NCI-H345 (cell line): ENCODE data around the gene RNF121.

Source experiments
- DNase-seq: peaks from one replicate; lab custom pipeline; 2025; lab: John Stamatoyannopoulos, UW

Gene RNF121

DNA sequence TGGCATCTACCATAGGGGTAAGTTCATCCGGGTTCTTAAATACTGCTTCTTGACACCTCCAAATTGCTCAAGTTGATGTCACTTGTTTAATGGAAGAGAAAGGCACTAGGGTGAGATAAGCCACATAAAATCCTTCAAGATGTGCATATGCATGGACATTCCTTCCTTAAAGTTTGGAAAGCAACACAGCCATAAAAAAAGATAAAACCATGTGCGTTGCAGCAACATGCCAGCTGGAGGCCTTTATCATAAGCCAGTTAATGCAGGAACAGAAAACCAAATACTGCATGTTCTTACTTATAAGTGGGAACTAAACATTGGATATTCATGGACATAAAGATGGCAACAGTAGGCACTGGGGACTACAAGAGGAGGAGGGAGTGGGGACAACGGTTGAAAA lies 61.9 kb downstream of the RNF121 start:
- DNase-seq = no peak

DNA sequence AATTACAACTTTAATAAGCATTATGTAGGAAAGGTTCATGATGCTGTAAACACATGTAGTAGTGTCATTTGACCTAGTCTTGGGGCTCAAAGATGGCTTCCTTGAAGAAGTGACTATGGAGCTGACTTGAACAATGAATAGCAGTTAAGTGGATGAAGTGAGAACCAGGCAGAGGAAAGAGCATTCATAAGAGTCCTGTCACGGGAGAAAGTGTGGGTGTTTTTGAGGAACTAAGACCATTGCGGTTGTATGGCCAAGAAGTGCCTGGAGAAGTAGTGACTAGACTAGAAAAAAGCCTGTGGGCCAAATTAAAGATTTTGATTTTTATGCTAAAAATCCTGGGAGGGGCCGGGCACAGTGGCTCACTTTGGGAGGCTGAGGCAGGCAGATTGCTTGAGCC lies 62.6 kb downstream of the RNF121 start:
- DNase-seq = no peak

DNA sequence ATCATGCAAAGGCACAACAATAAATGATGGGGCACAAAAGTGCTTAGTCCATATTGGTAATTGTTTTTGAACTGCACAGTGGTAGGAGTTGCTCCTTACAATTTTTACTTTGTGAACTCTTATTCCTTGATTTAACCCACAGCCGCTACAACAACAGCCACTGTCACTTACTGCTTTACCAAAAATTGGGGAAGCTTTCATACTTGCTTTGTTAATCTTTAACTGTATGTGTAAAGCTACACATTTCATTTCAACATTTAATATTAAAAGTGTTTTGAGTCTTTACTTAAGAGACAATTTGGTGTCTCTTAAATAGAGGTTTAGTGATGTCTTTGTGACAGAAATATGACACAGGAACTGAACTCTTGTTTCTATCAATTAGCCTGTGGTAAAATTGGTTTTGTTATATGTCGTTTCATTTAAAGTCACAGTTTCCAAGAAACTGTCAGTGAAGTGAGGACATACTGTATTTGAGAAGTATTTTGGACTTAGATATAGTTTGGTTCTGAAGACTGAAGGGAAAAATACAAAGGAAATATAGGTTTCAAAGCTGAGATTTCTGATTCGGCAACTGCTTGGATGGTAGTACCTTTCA lies 63.4 kb downstream of the RNF121 start:
- no peak for DNase-seq

DNA sequence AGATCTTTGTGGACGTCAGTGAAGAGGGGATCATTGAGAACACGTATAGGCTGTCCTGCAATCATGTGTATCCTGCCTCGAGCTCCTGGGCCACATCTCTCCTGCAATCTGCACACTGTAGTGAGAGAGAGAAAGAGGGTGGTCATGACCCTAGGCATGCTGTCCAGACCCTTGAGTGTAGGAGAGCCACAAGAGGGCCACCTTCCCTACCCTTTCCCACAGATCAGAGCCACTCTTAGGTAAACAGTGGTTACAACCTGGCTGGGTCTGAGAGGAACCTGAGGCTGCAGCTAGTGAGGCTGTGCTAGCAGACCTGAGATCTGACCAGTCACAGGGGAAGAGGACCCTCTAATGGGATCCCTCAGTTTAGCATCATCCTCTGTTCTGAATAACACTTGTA lies 65.9 kb downstream of the RNF121 start:
- DNase-seq = no peak

DNA sequence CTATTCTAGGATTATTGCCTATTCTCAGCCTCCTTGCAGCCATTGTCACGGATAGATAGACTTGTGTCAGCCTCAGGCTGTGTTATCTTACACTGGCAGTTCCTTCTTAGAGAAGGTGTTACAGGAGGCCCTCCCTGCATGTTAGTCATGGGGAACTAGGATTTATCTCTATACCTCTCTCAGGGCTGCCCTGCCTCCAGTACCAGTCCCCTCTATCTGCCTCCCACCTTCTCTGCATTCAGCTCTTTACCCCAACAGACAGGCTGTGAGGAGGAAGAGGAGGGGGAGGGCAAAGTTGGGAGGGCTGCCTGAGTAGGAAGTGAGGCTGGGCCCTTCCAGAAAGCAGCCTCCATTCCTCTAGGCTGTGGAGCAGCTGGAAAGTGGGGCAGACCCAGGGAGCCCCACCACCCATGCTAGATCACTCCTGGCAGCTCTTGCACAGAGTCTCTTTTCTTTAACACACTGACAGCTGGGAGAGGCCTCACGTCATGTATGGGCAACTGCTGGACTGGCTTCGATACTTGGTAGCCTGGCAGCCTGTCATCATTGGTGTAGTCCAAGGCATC lies 67.0 kb downstream of the RNF121 start:
- no peak for DNase-seq

DNA sequence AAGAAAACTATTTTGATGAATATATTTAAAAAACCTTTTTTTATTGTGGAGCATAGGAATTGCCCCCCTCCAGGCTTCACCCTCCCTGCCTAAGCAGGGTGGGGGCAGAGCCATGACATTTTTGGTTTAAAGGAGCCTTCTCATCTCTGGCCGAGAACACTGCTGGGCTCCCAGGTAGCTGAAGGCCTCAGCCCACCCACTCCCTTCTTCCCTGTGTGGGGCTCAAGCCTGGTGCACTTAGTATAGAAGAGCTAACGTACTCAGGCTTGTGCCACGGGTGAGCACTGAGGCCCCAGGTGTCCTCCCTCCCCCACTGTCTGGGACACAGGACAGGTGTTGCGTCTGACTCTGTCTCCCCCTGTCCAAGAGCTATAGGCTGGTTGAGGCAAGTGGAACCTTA lies 67.7 kb downstream of the RNF121 start:
- DNase-seq = no peak

DNA sequence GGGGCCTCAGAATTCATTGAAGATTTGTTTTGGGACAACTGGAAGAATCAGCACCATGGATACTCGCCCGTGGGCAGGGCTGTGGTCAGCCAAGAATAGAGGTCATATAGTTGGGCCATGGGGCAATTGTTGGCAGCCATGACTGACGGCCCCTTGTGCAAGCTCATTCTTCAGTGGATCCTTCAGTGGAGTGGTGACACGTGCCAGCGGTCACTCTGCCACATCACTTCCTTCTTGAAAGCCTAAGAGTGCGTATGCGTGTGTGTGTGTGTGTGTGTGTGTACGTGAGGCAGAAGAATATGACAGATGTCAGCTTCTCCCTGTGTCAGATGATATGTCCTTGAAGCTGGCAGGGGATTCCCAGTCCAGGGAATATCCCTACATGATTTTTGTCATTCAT lies 68.1 kb downstream of the RNF121 start:
- DNase-seq = no peak

DNA sequence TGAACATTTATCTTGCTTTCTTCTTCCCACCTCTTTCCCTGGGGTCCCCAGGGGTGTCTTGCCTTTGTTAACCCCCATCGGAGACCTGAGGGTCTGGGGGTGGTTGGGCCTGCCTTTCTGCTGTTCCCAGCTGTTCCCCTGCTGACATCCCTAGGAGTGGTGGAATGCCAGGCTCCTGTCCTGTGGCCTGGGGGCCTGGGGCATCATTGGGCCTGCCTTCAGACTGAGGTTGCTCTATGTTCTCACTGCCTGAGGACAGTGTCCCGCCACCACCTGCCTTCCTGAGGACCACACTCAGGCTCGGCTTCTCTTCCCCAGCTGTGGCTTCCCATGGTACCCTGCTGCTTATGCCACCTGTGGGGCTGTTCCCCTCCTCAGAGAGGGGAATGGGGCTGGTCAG lies 68.7 kb downstream of the RNF121 start:
- DNase-seq = no peak

DNA sequence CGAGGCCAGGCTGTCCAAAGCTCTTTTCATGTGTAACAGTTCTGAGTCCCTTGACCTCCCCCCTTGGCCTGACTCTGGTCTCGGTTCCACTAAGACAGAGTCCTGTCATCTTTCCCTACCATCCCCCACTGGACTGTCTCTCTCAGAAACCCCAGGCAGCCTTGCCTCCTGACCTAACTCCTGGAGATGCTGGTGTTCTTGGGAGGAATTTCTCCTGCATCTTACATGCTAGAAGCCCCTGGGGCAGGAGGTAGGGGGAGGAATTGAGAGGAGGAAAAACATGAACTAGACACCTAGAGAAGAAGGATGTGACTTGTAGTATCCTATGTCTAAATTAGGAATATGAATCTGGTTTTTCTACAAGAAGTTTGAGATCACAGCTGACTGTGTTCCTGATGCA lies 69.2 kb downstream of the RNF121 start:
- no peak for DNase-seq

DNA sequence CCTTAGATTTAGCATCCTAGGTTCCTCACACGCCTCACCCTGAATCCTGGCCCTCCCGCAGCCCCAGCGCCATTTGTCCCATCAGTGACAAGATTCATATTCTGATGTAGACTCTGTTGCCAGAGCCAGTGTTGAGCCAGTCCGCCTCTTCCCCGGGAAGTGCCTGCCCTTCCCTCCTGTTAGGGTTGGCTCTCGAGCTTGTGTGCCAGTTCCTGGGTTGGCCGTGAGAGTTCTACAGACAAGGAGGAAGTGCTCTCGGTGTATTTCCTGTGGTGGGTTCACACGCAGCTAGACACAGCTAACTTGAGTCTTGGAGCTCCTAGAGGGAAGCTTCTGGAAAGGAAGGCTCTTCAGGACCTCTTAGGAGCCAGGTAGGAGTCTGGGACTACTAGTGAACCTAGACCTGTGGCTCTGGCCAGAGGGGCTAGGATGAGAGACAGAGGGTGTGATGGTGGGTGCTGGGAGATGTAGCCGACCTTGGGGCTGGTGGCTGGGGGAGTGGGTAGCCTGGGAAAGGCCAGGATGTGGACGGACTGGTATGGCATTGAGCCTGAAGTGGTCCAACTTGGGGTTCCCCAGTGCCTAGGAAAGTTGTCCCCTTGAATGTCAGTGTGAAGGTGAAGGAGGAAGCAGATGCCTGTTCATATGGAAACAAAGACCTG lies 69.9 kb downstream of the RNF121 start, which contains the start of gene IL18BP:
Gene IL18BP, plus strand, starts transcription at position 261 of the 662 bp plus-strand sequence. CDS start 1,076 bp downstream, outside the sequence.
- no peak for DNase-seq

DNA sequence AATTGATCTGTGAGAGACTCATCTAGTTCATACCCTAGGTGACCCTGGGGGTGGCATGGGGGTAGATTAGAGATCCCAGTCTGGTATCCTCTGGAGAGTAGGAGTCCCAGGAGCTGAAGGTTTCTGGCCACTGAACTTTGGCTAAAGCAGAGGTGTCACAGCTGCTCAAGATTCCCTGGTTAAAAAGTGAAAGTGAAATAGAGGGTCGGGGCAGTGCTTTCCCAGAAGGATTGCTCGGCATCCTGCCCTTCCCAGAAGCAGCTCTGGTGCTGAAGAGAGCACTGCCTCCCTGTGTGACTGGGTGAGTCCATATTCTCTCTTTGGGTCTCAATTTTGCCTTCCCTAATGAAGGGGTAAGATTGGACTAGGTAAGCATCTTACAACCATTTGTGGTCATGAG lies 70.5 kb downstream of the RNF121 start:
- no peak for DNase-seq

DNA sequence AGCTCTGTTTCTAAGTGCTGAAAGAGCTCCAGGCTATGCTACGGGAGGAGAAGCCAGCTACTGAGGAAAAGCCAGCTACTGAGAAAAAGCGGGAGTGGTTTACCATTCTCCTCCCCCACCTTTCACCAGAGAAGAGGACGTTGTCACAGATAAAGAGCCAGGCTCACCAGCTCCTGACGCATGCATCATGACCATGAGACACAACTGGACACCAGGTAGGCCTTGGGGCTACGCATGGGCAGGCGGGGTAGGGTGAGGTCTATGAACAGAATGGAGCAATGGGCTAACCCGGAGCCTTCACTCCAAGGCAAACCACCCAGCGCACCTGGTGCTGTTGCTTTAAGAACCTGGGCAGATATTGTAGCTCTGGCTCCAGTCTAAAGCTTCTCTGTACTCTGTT lies 71.0 kb downstream of the RNF121 start:
- DNase-seq = no peak

DNA sequence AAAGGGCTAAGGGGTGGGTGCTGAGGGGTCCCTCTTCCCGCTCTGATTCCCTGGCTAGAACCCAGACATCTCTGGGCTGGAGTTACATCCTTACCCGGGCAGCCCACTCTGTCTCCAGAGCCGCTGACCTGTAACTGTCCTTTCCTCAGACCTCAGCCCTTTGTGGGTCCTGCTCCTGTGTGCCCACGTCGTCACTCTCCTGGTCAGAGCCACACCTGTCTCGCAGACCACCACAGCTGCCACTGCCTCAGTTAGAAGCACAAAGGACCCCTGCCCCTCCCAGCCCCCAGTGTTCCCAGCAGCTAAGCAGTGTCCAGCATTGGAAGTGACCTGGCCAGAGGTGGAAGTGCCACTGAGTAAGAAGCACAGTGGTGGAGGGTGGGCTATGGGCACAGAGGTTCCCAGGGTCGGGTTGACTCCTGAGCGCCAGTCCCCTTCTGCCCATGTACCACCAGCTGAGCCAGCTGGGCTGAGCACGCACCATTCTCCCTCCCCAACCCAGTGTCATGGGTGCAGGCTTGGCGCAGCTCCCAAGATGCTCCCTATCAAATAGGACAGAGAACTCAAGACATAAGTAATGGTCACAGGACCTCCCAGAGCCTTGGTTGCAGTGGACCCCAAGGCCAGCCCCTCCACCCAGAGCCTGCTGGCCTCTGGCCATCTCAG lies 71.5 kb downstream of the RNF121 start:
- no peak for DNase-seq

DNA sequence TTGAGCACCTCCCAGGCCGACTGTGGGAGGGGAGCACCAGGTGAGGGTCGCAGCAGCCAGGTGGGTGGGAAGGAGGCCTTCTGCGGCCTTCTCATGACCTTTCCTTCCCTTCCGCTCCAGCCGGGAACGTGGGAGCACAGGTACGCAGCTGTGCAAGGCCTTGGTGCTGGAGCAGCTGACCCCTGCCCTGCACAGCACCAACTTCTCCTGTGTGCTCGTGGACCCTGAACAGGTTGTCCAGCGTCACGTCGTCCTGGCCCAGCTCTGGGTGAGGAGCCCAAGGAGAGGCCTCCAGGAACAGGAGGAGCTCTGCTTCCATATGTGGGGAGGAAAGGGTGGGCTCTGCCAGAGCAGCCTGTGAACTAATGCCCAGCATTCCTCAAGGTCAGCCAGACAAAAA lies 72.4 kb downstream of the RNF121 start:
- no peak for DNase-seq

DNA sequence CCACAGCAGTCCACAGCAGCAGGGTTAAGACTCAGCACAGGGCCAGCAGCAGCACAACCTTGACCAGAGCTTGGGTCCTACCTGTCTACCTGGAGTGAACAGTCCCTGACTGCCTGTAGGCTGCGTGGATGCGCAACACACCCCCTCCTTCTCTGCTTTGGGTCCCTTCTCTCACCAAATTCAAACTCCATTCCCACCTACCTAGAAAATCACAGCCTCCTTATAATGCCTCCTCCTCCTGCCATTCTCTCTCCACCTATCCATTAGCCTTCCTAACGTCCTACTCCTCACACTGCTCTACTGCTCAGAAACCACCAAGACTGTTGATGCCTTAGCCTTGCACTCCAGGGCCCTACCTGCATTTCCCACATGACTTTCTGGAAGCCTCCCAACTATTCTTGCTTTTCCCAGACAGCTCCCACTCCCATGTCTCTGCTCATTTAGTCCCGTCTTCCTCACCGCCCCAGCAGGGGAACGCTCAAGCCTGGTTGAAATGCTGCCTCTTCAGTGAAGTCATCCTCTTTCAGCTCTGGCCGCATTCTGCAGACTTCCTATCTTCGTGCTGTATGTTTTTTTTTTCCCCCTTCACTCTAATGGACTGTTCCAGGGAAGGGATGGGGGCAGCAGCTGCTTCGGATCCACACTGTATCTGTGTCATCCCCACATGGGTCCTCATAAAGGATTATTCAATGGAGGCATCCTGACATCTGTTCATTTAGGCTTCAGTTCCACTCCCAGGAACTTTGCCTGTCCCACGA lies 73.2 kb downstream of the RNF121 start:
- no peak for DNase-seq

DNA sequence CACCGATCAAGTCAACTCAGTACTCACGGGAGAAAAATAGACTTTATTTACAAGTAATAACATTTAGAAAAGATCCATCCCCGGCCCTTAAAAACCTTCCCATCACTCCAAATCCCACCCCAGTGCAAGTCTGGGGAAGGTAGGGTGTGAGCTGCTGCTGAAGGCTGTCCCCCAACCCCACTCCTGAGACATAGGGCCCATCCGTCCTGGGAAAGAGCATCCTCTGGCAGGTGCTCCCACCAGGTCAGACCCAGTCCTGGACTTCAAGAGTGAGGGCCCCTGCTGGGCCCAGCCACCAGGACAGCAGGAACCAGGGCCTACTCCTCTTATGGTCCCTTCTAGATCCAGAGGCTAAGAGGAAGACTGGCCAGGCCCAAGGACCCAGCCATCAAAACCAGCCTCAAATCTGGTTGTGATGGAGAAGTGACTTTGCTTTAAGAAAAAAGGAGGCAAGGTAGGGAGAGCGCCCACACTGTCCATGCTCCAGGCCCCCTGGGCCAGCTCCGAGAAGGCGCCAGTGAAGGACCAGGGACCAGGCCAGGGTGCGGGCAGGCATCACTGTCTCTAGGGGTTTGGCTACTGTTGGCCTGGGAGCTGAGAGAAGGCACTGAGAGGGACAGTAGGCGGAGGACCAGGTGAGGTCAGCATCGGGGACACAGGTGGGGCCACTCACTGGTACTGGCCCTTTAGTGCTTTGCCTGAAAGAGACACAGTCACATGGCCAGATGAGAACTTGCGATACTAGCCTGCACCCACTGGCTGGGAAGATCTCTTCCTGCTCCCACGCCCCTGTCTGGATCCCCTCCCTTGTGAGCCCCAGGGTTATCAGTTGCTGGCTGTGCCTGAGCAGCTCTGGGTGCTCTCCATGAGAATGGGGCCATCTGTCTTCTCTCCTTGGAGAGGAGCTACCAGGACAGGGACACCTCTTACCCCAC lies 74.3 kb downstream of the RNF121 start:
- no peak for DNase-seq

DNA sequence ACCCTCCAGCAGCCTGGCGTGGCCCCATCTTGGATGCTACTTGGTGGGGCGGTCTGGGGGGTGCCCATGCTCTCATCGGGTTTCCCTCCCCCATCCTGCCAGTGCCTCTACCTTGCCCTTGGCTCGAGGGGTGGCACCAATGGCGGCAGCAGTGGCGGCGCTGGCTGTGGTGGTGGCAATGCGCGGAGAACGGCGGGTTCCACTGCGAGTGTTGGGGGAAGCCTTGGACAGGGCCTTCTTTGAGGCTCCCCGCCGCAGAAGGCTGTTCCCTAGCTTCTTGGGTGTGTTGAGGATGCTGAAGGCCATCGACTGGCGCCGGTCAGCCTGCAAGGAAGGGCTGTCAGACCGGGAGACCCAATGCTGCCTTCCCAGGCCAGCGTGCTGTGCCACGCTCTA lies 74.9 kb downstream of the RNF121 start:
- DNase-seq = no peak

DNA sequence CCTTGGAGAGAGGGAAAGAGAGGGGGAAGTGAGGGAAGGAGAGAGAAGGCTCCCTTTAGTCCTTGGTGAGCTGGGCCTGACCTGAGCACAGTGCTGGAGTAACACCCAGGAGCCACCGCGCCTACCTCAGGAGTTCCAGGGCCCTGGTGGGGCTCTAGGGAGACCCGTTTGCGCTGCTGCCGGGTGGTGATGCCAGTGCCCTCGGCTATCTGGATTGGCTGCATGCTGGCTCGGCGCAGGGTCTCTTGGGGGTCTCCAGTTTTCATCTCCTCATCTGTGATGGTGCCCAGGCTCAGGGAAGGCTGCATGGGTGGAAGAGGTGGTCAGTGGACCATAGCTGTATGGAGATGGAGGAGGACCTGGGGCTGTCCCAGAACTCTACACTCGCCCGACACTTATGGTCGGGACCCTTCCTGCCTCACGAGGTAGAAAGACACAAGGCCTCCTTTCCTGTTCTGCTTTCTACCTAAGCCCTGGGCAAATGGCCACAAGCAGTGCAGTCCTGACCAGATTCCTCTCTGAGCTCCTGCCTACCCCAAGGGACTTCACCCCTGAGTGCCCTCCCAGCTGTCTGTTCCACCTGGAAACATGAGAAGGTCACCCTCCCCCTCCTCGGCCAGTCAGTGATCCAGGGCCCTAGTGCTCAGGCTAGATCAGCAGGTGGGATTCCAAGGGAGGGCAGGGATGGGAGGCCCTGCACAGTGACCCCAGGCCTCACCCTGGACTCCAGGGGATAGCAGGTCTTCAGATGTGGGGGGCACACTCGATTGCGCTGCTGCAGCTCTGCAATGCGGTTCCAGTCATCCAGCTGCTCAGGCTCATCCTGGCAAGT lies 75.9 kb downstream of the RNF121 start:
- no peak for DNase-seq

DNA sequence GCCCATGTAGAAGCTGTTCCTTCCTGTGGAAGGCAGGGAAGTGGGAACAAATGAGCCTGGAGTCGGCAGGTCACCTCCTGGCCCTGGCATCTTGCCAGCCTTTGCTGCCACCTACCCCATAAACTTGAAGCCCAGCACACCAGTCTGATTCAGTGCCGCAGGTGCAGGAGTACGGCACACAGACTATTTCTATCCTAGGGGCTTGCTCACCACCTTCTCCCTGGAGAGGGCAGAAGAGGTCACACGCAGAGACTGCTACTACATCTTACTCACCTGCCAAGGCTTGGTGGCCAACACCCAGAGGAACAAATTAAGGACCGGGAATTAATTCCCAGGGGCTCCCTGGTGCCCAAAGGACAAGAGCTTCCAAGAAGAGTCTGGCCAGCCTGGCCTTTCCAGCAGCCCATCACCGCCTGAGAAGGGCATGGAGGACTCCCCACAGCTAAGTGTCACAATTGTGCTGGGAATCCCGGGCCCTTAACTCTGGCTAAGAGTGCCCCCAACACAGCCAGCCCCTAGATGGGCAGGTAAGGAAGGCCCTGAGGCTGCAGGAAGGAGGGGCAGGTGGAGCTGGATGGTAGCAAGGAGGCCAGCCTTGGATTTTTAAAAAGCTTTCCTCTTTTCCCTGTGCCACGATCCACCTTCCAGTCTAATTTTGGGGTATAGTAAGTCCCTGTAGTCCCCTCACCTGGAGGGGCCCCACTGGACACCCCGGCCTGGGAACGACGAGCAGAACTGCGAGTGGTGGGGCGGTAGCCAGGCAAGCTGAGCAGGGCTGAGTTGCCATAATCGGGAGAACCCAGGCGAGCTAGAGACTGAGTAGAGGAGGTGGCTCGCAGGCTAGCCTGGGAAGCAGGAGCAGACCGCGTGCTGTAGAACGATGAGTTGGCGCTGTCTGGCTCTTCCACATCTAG lies 76.8 kb downstream of the RNF121 start:
- DNase-seq = no peak
